ENCODE data around the gene CDH24.

The CDH24 gene

GRCh38 chr14:23099212-23099861 lies 42.0 kb upstream of the CDH24 start:
- no peak for DNase-seq (ENCODE audit: low read depth in 1 of 2, low spot score in 1 of 2)
- no peak overlapping the region for H3K27ac ChIP-seq (replicated peaks)
- TF ChIP-seq, protein P1, sequence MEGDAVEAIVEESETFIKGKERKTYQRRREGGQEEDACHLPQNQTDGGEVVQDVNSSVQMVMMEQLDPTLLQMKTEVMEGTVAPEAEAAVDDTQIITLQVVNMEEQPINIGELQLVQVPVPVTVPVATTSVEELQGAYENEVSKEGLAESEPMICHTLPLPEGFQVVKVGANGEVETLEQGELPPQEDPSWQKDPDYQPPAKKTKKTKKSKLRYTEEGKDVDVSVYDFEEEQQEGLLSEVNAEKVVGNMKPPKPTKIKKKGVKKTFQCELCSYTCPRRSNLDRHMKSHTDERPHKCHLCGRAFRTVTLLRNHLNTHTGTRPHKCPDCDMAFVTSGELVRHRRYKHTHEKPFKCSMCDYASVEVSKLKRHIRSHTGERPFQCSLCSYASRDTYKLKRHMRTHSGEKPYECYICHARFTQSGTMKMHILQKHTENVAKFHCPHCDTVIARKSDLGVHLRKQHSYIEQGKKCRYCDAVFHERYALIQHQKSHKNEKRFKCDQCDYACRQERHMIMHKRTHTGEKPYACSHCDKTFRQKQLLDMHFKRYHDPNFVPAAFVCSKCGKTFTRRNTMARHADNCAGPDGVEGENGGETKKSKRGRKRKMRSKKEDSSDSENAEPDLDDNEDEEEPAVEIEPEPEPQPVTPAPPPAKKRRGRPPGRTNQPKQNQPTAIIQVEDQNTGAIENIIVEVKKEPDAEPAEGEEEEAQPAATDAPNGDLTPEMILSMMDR (IDR thresholded peaks at IDR 0.05; ENCODE audit: insufficient read depth, low read length) = no peak
- no peak for TF ChIP-seq GABPA (IDR thresholded peaks at IDR 0.05; ENCODE audit: low read depth)
- TF ChIP-seq POLR2AphosphoS5 (IDR thresholded peaks at IDR 0.05; ENCODE audit: low read depth) = no peak
- no peak for TF ChIP-seq SPI1 (IDR thresholded peaks at IDR 0.05; ENCODE audit: borderline replicate concordance, low read depth)
- TF ChIP-seq REST (IDR thresholded peaks at IDR 0.05; ENCODE audit: insufficient replicate concordance, low read depth) = no peak
- H3K27me3 ChIP-seq (ENCODE audit: insufficient read depth, poor library complexity, severe bottlenecking) = no peaks in the 10 kb centered on the region
- no peak overlapping the region for H3K4me3 ChIP-seq (replicated peaks; ENCODE audit: insufficient read depth, low read length)

GRCh38 chr14:23097786-23098185 lies 40.5 kb upstream of the CDH24 start:
- TF ChIP-seq SPI1 (IDR thresholded peaks at IDR 0.05; ENCODE audit: borderline replicate concordance, low read depth) = no peak
- TF ChIP-seq GABPA (IDR thresholded peaks at IDR 0.05; ENCODE audit: low read depth) = no peak
- TF ChIP-seq POLR2AphosphoS5 (IDR thresholded peaks at IDR 0.05; ENCODE audit: low read depth) = no peak
- TF ChIP-seq, protein P1 (IDR thresholded peaks at IDR 0.05; ENCODE audit: insufficient read depth, low read length) = no peak
- Histone ChIP-seq H3K27me3 (ENCODE audit: insufficient read depth, poor library complexity, severe bottlenecking) (no peaks in the 10 kb centered on the region), H3K27ac (replicated peaks) (no peak overlapping the region), H3K4me3 (replicated peaks; ENCODE audit: insufficient read depth, low read length) (no peak overlapping the region)
- DNase-seq (ENCODE audit: low read depth in 1 of 2, low spot score in 1 of 2) = no peak

- peak; percentile 97 to 100 for DNase-seq (ENCODE audit: low read depth in 1 of 2, low spot score in 1 of 2)
- Histone ChIP-seq H3K4me3 (replicated peaks; ENCODE audit: insufficient read depth, low read length) (peak within 1 kb of the TSS; percentile 88), H3K27me3 (ENCODE audit: insufficient read depth, poor library complexity, severe bottlenecking) (no peaks in the 10 kb centered on the region), H3K27ac (replicated peaks) (peak within 1 kb of the TSS; percentile 97)
- TF ChIP-seq POLR2AphosphoS5 (IDR thresholded peaks at IDR 0.05; ENCODE audit: low read depth) (peak; percentile 24; the same call in 1 of the 2 replicates), GABPA (IDR thresholded peaks at IDR 0.05; ENCODE audit: low read depth) (0 out of 2 replicates have a peak, but pooled peaks have one; percentile 25), SPI1 (IDR thresholded peaks at IDR 0.05; ENCODE audit: borderline replicate concordance, low read depth) (peak; percentile 32; the same call in 1 of the 2 replicates), REST (IDR thresholded peaks at IDR 0.05; ENCODE audit: insufficient replicate concordance, low read depth) (peak; percentile 29)
- TF ChIP-seq, protein P1 (IDR thresholded peaks at IDR 0.05; ENCODE audit: insufficient read depth, low read length) = no peak
Observed at GRCh38 chr14:23095196-23096108, 38.1 kb upstream of the CDH24 start, which contains the start of gene C14orf119. TSS of gene C14orf119 (plus strand) at chr14:23095505. CDS start at chr14:23097659, 2,154 bp downstream.

Data from HL-60 (cell line).